ENCODE measurements around the gene PTPRQ.

GRCh38 chr12:80625051-80625450 lies 181.0 kb downstream of the PTPRQ start:
- TF ChIP-seq POLR2A (IDR thresholded peaks at IDR 0.05) = no peak
- TF ChIP-seq, protein P1, sequence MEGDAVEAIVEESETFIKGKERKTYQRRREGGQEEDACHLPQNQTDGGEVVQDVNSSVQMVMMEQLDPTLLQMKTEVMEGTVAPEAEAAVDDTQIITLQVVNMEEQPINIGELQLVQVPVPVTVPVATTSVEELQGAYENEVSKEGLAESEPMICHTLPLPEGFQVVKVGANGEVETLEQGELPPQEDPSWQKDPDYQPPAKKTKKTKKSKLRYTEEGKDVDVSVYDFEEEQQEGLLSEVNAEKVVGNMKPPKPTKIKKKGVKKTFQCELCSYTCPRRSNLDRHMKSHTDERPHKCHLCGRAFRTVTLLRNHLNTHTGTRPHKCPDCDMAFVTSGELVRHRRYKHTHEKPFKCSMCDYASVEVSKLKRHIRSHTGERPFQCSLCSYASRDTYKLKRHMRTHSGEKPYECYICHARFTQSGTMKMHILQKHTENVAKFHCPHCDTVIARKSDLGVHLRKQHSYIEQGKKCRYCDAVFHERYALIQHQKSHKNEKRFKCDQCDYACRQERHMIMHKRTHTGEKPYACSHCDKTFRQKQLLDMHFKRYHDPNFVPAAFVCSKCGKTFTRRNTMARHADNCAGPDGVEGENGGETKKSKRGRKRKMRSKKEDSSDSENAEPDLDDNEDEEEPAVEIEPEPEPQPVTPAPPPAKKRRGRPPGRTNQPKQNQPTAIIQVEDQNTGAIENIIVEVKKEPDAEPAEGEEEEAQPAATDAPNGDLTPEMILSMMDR (IDR thresholded peaks at IDR 0.05 in 8 of 11, conservative IDR thresholded peaks at IDR 0.05 in 3 of 11) = no peak

All from spleen (tissue), 7 donors.